ENCODE data around the gene LPXN. TPM values are rescaled to one million over a fixed set of nuclear protein-coding genes. Genes with fewer than 3 reads are reported as not detected.

The LPXN gene
- total RNA-seq, 1 experiment from 2014 or later, result 3.0 TPM

- intact Hi-C loops (cut with micrococcal nuclease; ENCODE audit: unreplicated experiment), result no loop called here
- POLR2A ChIA-PET, result interaction anchor here (0.7 kb wide), 1 partner anchor 24 kb away, joined by 3 read pairs; no protein-coding TSS in a partner anchor
Measured at GRCh38 chr11:58600510-58600909, 24.9 kb upstream of the LPXN start.

GRCh38 chr11:58597486-58598144 lies 22.0 kb upstream of the LPXN start:
- DNase-seq (ENCODE audit: low read depth, low spot score) (no peak), ATAC-seq (no peak)
- peaks cover 10% of the 10 kb centered on the region; the same call in 1 of the 2 replicates for H3K4me1 ChIP-seq (ENCODE audit: control insufficient read depth, insufficient read depth, low read length)
- no peak overlapping the region for H3K4me3 ChIP-seq (ENCODE audit: low read depth in 2 of 2, low read length in 2 of 2)
- intact Hi-C loops (cut with micrococcal nuclease; ENCODE audit: unreplicated experiment) (no loop called here), in situ Hi-C loops (cut with HindIII; ENCODE audit: low pct_unique_long_range_greater_than_20kb, low sequenced_read_pairs) (no loop called here)
- H3K27ac ChIP-seq (ENCODE audit: low read length), result no peak overlapping the region
- no TSS peak for BruUV-seq (replicated peaks)
- ChIA-PET CTCF (no interaction called here), POLR2A (no interaction called here)
- no peak for TF ChIP-seq POLR2AphosphoS5 (IDR thresholded peaks at IDR 0.05; ENCODE audit: low read depth, low read length)
- no peak for TF ChIP-seq TCF7L2 (IDR thresholded peaks at IDR 0.05; ENCODE audit: low read depth, low read length)
- TF ChIP-seq REST (IDR thresholded peaks at IDR 0.05; ENCODE audit: insufficient read depth in 1 of 2, low read depth in 2 of 2, low read length in 1 of 2), result no peak
- TF ChIP-seq SIN3A (IDR thresholded peaks at IDR 0.05; ENCODE audit: borderline replicate concordance, insufficient read depth, low read depth, low read length), result no peak
- no peak for TF ChIP-seq CTCF (IDR thresholded peaks at IDR 0.05)
- no peaks in the 10 kb centered on the region for H3K36me3 ChIP-seq (ENCODE audit: control insufficient read depth, insufficient read depth, low read length)
- H3K9me3 ChIP-seq (ENCODE audit: control insufficient read depth, insufficient read depth, low read depth, low read length), result no peaks in the 10 kb centered on the region
- no peaks in the 10 kb centered on the region for H3K27me3 ChIP-seq (ENCODE audit: control insufficient read depth, insufficient read depth, low read length)

More at GRCh38 chr11:58600510-58600909, 24.9 kb upstream of the LPXN start:
- Histone ChIP-seq H3K4me1 (ENCODE audit: control insufficient read depth, insufficient read depth, low read length) (no peaks in the 10 kb centered on the region; the same call in 1 of the 2 replicates), H3K27ac (ENCODE audit: low read length) (no peak overlapping the region), H3K9me3 (ENCODE audit: control insufficient read depth, insufficient read depth, low read depth, low read length) (no peaks in the 10 kb centered on the region), H3K4me3 (ENCODE audit: low read depth in 2 of 2, low read length in 2 of 2) (no peak overlapping the region), H3K27me3 (ENCODE audit: control insufficient read depth, insufficient read depth, low read length) (no peaks in the 10 kb centered on the region), H3K36me3 (ENCODE audit: control insufficient read depth, insufficient read depth, low read length) (no peaks in the 10 kb centered on the region)
- ATAC-seq, result no peak
- BruUV-seq (replicated peaks), result no TSS peak
- in situ Hi-C loops (cut with HindIII; ENCODE audit: low pct_unique_long_range_greater_than_20kb, low sequenced_read_pairs), result no loop called here
- TF ChIP-seq CTCF (IDR thresholded peaks at IDR 0.05) (no peak), SIN3A (IDR thresholded peaks at IDR 0.05; ENCODE audit: borderline replicate concordance, insufficient read depth, low read depth, low read length) (no peak), POLR2AphosphoS5 (IDR thresholded peaks at IDR 0.05; ENCODE audit: low read depth, low read length) (no peak), TCF7L2 (IDR thresholded peaks at IDR 0.05; ENCODE audit: low read depth, low read length) (no peak), REST (IDR thresholded peaks at IDR 0.05; ENCODE audit: insufficient read depth in 1 of 2, low read depth in 2 of 2, low read length in 1 of 2) (no peak)
- CTCF ChIA-PET, result interaction anchor here (0.7 kb wide), 1 partner anchor 529 kb away, joined by 4 read pairs; no protein-coding TSS in a partner anchor
- no peak for DNase-seq (ENCODE audit: low read depth, low spot score)

Measured in Panc1 (cell line).